A549 (cell line): Measurements from ENCODE around the gene FAM131A. TPM values are rescaled to one million over a fixed set of nuclear protein-coding genes. Genes with fewer than 3 reads are reported as not detected.

Experiments used
- ATAC-seq, 2 experiments: fragments of 200-7000 bp in 1 of 2; fragments of >200 bp in 1 of 2; cut with Nextera tagmentation in 1 of 2; cut with Tn5 transposase in 1 of 2; 3 replicates each; pipeline versions ENCODE4 v1.8.0 to v1.9.1; 2018 to 2020; ENCODE audit warnings: mild to moderate bottlenecking in 1 of 2, moderate library complexity in 1 of 2
- CTCF ChIA-PET: fragments of 300-600 bp; sonication (Branson Sonifier 250); formaldehyde crosslinking; extraction: SDS; loops from one replicate; lab custom pipeline; 2021; ENCODE audit warnings: antibody characterized with exemption, inconsistent platforms; lab: Yijun Ruan, JAX
- POLR2A ChIA-PET: fragments of 350-600 bp; formaldehyde crosslinking; extraction: SDS; loops from one replicate; lab custom pipeline; 2021; ENCODE audit warnings: antibody characterized with exemption, inconsistent platforms; lab: Yijun Ruan, JAX
- DNase-seq, 2 experiments: peaks; one replicate each; pipeline versions ENCODE4 v3.0.0 to v3.0.0-alpha.2; 2011 to 2016; ENCODE audit warnings: low read depth in 1 of 2, low spot score in 1 of 2
- FAIRE-seq: peaks from 2 replicates; lab custom pipeline; 2011; peaks lifted over from hg19 to GRCh38; lab: Jason Lieb, UNC
- H3K27ac ChIP-seq, 2 experiments: fragments of >200 bp; sonication (Bioruptor Twin); formaldehyde crosslinking; 3 replicates each; pipeline ENCODE4 v1.5.1; 2016 to 2017
- H3K4me1 ChIP-seq: fragments of >200 bp; sonication (Bioruptor Twin); formaldehyde crosslinking; 3 replicates; pipeline ENCODE4 v1.6.1; 2016
- H3K4me2 ChIP-seq: fragments of >200 bp; sonication (Bioruptor Twin); formaldehyde crosslinking; 3 replicates; pipeline ENCODE4 v1.6.1; 2016
- H3K4me3 ChIP-seq: fragments of >200 bp; sonication (Bioruptor Twin); formaldehyde crosslinking; 3 replicates; pipeline ENCODE4 v1.5.1; 2016
- H3K9me3 ChIP-seq: fragments of >200 bp; sonication (Bioruptor Twin); formaldehyde crosslinking; 3 replicates; pipeline ENCODE4 v1.6.1; 2016
- ATOH8 ChIP-seq: fragments of 250-450 bp; sonication (Bioruptor Pico); IDR thresholded peaks from 2 replicates; pipeline ENCODE4 v1.5.0; 2020; ENCODE audit warnings: low read depth, mild to moderate bottlenecking, moderate library complexity
- BHLHE40 ChIP-seq: IDR thresholded peaks from 2 replicates; pipeline ENCODE4 v1.6.1; 2012; ENCODE audit warnings: low read depth, low read length, inconsistent platforms
- CTCF ChIP-seq: fragments of >200 bp; sonication (Bioruptor Twin); formaldehyde crosslinking; IDR thresholded peaks from 3 replicates; pipeline ENCODE4 v1.5.1; 2016
- E2F6 ChIP-seq: IDR thresholded peaks from 2 replicates; pipeline ENCODE4 v1.6.1; 2012; ENCODE audit warnings: low read depth, borderline replicate concordance
- EHMT2 ChIP-seq: fragments of 200-600 bp; sonication (generic); IDR thresholded peaks from 2 replicates; pipeline ENCODE4 v1.6.1; 2016; ENCODE audit warnings: antibody characterized with exemption, low read depth, mild to moderate bottlenecking, moderate library complexity
- EP300 ChIP-seq, 2 experiments: fragments of >200 bp; sonication (Bioruptor Twin); formaldehyde crosslinking; IDR thresholded peaks; 2 replicates in 1 of 2; 3 replicates in 1 of 2; pipeline ENCODE4 v1.6.1; 2016 to 2017
- FOSL2 ChIP-seq, 2 experiments: fragments of 450-650 bp in 1 of 2; fragments of >200 bp in 1 of 2; sonication (Bioruptor Twin) in 1 of 2; formaldehyde crosslinking; IDR thresholded peaks; 2 replicates each; pipeline versions ENCODE4 v1.5.0 to v1.6.1; 2016 to 2020; ENCODE audit warnings: mild to moderate bottlenecking in 1 of 2, moderate library complexity in 1 of 2
- FOXS1 ChIP-seq: fragments of 250-450 bp; sonication (Bioruptor Pico); IDR thresholded peaks from 2 replicates; pipeline ENCODE4 v1.5.0; 2020; ENCODE audit warnings: mild to moderate bottlenecking, moderate library complexity
- HES2 ChIP-seq: fragments of >200 bp; sonication (Bioruptor Twin); formaldehyde crosslinking; IDR thresholded peaks from 2 replicates; pipeline ENCODE4 v1.6.1; 2016
- HEYL ChIP-seq: fragments of 250-450 bp; sonication (Bioruptor Pico); IDR thresholded peaks from 2 replicates; pipeline ENCODE4 v1.8.0; 2021; ENCODE audit warnings: mild to moderate bottlenecking, moderate library complexity
- HOXA7 ChIP-seq: fragments of 250-450 bp; sonication (Bioruptor Pico); IDR thresholded peaks from 2 replicates; pipeline ENCODE4 v1.5.0; 2020; ENCODE audit warnings: mild to moderate bottlenecking, moderate library complexity
- MAZ ChIP-seq: fragments of 150-350 bp; IDR thresholded peaks from 2 replicates; pipeline ENCODE4 v1.6.1; 2014; ENCODE audit warnings: antibody characterized with exemption, low read depth, low read length, borderline replicate concordance
- POLR2AphosphoS2 ChIP-seq: conservative IDR thresholded peaks from 2 replicates; pipeline ENCODE4 v1.6.1; 2012; ENCODE audit warnings: low read length, improper control_type of control experiment, inconsistent platforms
- RAD21 ChIP-seq, 2 experiments: fragments of >200 bp in 1 of 2; sonication (Bioruptor Twin) in 1 of 2; formaldehyde crosslinking in 1 of 2; IDR thresholded peaks in 1 of 2; conservative IDR thresholded peaks in 1 of 2; 2 replicates in 1 of 2; 3 replicates in 1 of 2; pipeline ENCODE4 v1.6.1; 2012 to 2018; ENCODE audit warnings: inconsistent platforms in 1 of 2
- RARB ChIP-seq: fragments of 250-450 bp; sonication (Bioruptor Pico); IDR thresholded peaks from 2 replicates; pipeline ENCODE4 v1.8.0; 2021; ENCODE audit warnings: mild to moderate bottlenecking, moderate library complexity
- REST ChIP-seq: fragments of 200-600 bp; sonication (generic); IDR thresholded peaks from 2 replicates; pipeline ENCODE4 v1.6.1; 2016; ENCODE audit warnings: antibody characterized with exemption, mild to moderate bottlenecking, moderate library complexity
- ZC3H11A ChIP-seq: fragments of 450-650 bp; IDR thresholded peaks from 2 replicates; pipeline ENCODE4 v1.6.1; 2014; ENCODE audit warnings: antibody characterized with exemption, mild to moderate bottlenecking
- WGBS: methylation state at CpG from one replicate; pipeline ENCODE4 v1.1.6; 2017; ENCODE audit errors: missing lambda C conversion rate; 5-methylcytosine and 5-hydroxymethylcytosine counted together
- polyA plus RNA-seq, 4 experiments: library from polyadenylated mRNA; depleted of rRNA in 3 of 4; stranded (reverse); fragments of >200 nt; fragmentation: RNase III in 1 of 4; extraction: RNeasy Plus Mini Kit Qiagen cat#74134 plus additional on column Dnase treatment in 1 of 4; gene quantifications; 2 replicates in 3 of 4; 3 replicates in 1 of 4; pipeline ENCODE4 v1.2.3, GENCODE V29; 2011 to 2017

FAM131A gene
- polyA plus RNA-seq, 2 of the 4 experiments (the other 2 are of a cell fraction), result 5.2 to 6.1 TPM

GRCh38 chr3:184300378-184300720, 37.1 kb upstream of the FAM131A start:
- H3K27ac ChIP-seq, result peak overlapping the region; percentile 89 to 94; a peak in 4 of 6 replicates
- DNase-seq (no peak), FAIRE-seq (no peak), ATAC-seq (no peak)
- H3K9me3 ChIP-seq, result no peaks in the 10 kb centered on the region
- POLR2A ChIA-PET, result no interaction called here
- peak overlapping the region; percentile 96 for H3K4me2 ChIP-seq
- 33% methylated on average over 3 of the region's 3 CpGs for WGBS
- peak overlapping the region; percentile 83 for H3K4me3 ChIP-seq
- no peak for TF ChIP-seq ZC3H11A
- TF ChIP-seq FOXS1, result no peak
- no peak for TF ChIP-seq ATOH8
- TF ChIP-seq HOXA7 (CRISPR knock-in tag), result no peak
- TF ChIP-seq HEYL (CRISPR knock-in tag), result no peak
- TF ChIP-seq HES2, result no peak
- no peak for TF ChIP-seq REST
- no peak for TF ChIP-seq EHMT2
- no peak for TF ChIP-seq MAZ
- TF ChIP-seq POLR2AphosphoS2, result no peak
- TF ChIP-seq E2F6, result no peak
- TF ChIP-seq EP300 (IDR thresholded peaks at IDR 0.05), result no peak
- no peak for TF ChIP-seq BHLHE40
- TF ChIP-seq CTCF, result no peak
- TF ChIP-seq RARB, result no peak
- no peak for TF ChIP-seq FOSL2 (IDR thresholded peaks at IDR 0.05)
- no peak; the same call in 1 of the 2 replicates for TF ChIP-seq FOSL2 (CRISPR knock-in tag; IDR thresholded peaks at IDR 0.05)
- H3K4me1 ChIP-seq, result peaks cover 9% of the 10 kb centered on the region; the same call in 2 of the 3 replicates
- CTCF ChIA-PET, result interaction anchor here (1.2 to 1.6 kb wide), 2 partner anchors 11 to 59 kb away, joined by 3 to 5 read pairs; no protein-coding TSS in a partner anchor

GRCh38 chr3:184305577-184305976, 31.8 kb upstream of the FAM131A start:
- Histone ChIP-seq H3K9me3 (no peaks in the 10 kb centered on the region), H3K27ac (no peak overlapping the region), H3K4me1 (peaks cover 3% of the 10 kb centered on the region; the same call in 2 of the 3 replicates), H3K4me2 (no peak overlapping the region), H3K4me3 (no peak overlapping the region)
- ChIA-PET CTCF (interaction anchor here (0.6 to 1.5 kb wide), 7 partner anchors 11 to 401 kb away, joined by 3 to 5 read pairs (median 4); partner anchors contain the start of gene FAM131A), POLR2A (no interaction called here)
- WGBS, result 92% methylated on average over 1 of the region's 1 CpG
- DNase-seq (peak in 1 of 2 experiments; percentile 40), FAIRE-seq (no peak), ATAC-seq (peak; percentile 83 to 84; a peak in 5 of 6 replicates)
- TF ChIP-seq ZC3H11A (no peak), CTCF (peak; percentile 30; the same call in 2 of the 3 replicates), RAD21 (conservative IDR thresholded peaks at IDR 0.05 in 1 of 2, IDR thresholded peaks at IDR 0.05 in 1 of 2) (0 out of 5 replicates have a peak, but pooled peaks of 1 of the 2 experiments have one; percentile 9)
